ENCODE data around the gene MCM8.

DNA sequence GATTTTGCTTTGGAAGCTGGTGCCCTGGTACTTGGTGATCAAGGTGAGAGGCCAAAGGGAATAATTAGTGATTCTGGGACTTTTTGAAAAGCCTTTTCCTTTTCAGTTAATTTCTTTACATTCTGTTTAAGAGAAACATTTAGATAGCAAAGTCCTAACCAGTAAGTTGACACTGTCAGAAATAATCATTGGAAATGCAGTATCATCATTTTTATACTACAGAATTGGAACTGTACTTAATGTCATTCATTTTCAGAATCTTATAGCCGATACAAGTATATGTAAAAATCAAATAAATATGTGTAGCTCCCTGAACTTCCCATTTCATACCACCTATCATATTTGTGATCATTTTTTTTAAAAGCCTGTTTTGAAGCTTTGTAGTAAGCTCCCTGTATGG lies 27.5 kb downstream of the MCM8 start:
- no peak for TF ChIP-seq CTCF (conservative IDR thresholded peaks at IDR 0.05 in 1 of 2, IDR thresholded peaks at IDR 0.05 in 1 of 2; ENCODE audit: extremely low read depth in 1 of 2, insufficient read depth in 1 of 2, low read depth in 1 of 2, low read length in 2 of 2)
- no peak for TF ChIP-seq EZH2 (IDR thresholded peaks at IDR 0.05; ENCODE audit: borderline replicate concordance, low read length)
